SU-DHL-6 (cell line): ENCODE results near the gene OSGEP.
A peak's percentile ranks its signal among the peaks of the same experiment; 100 is the strongest.

Source experiments
- H2AFZ ChIP-seq: fragments of 200-600 bp; sonication (generic); 2 replicates; pipeline ENCODE4 v1.6.1; 2014; ENCODE audit warnings: low read depth, mild to moderate bottlenecking, moderate library complexity, mixed read lengths, antibody characterized with exemption, low read length; ENCODE audit not compliant: severe bottlenecking
- H3F3A ChIP-seq: fragments of 200-600 bp; shearing (Covaris generic); 2 replicates; pipeline ENCODE4 v1.6.0; 2016; ENCODE audit warnings: antibody characterized with exemption, mild to moderate bottlenecking; ENCODE audit not compliant: insufficient read depth
- H3K27ac ChIP-seq: fragments of 200-600 bp; sonication (generic); 2 replicates; pipeline ENCODE4 v1.5.1; 2016; ENCODE audit warnings: low read depth, mild to moderate bottlenecking, low read length, moderate library complexity, mixed read lengths
- H3K27me3 ChIP-seq: fragments of 200-600 bp; sonication (generic), shearing (Covaris generic); 2 replicates; pipeline ENCODE4 v1.6.0; 2014; ENCODE audit warnings: mild to moderate bottlenecking, low read length
- H3K36me3 ChIP-seq: fragments of 200-600 bp; sonication (generic); 2 replicates; pipeline ENCODE4 v1.6.1; 2014; ENCODE audit warnings: mild to moderate bottlenecking, low read length, mixed read lengths
- H3K4me2 ChIP-seq: fragments of 300-600, 200-600 bp; shearing (Covaris generic), sonication (generic); 2 replicates; pipeline ENCODE4 v1.6.0; 2014; ENCODE audit warnings: low read length, low read depth, mild to moderate bottlenecking; ENCODE audit not compliant: poor library complexity, severe bottlenecking
- H3K4me3 ChIP-seq: fragments of 200-600 bp; sonication (generic); 2 replicates; pipeline ENCODE4 v1.5.1; 2014; ENCODE audit warnings: antibody characterized with exemption, low read length, mild to moderate bottlenecking, mixed read lengths; ENCODE audit not compliant: insufficient read depth, poor library complexity, severe bottlenecking
- H3K79me2 ChIP-seq: fragments of 200-600 bp; sonication (generic); 2 replicates; pipeline ENCODE4 v1.6.1; 2014; ENCODE audit warnings: mild to moderate bottlenecking, low read length, moderate library complexity; ENCODE audit not compliant: insufficient read depth
- H3K9ac ChIP-seq: fragments of 200-600 bp; sonication (generic); 2 replicates; pipeline ENCODE4 v1.7.0; 2014; ENCODE audit warnings: mild to moderate bottlenecking, low read length
- H3K9me2 ChIP-seq: fragments of 200-600 bp; sonication (generic); replicated peaks from 2 replicates; pipeline ENCODE4 v1.6.1; 2014; ENCODE audit warnings: low read length; ENCODE audit not compliant: insufficient read depth
- H3K9me3 ChIP-seq: fragments of 200-600 bp; sonication (generic); 2 replicates; pipeline ENCODE4 v1.6.1; 2014; ENCODE audit warnings: low read length, mixed read lengths; ENCODE audit not compliant: insufficient read depth
- H4K20me1 ChIP-seq: fragments of 200-600 bp; sonication (generic); 2 replicates; pipeline ENCODE4 v1.6.1; 2014; ENCODE audit warnings: low read depth, mild to moderate bottlenecking, antibody characterized with exemption, low read length, moderate library complexity, mixed read lengths
- EZH2phosphoT487 ChIP-seq: fragments of 200-600 bp; sonication (generic), shearing (Covaris generic); conservative IDR thresholded peaks from 2 replicates; pipeline ENCODE4 v1.6.1; 2018; ENCODE audit warnings: mild to moderate bottlenecking, antibody characterized with exemption, low read length, moderate library complexity, mixed read lengths
- TF ChIP-seq, protein P1 (sequence below): fragments of 200-600 bp; sonication (generic); IDR thresholded peaks from one replicate; pipeline ENCODE4 v1.5.1; 2017; ENCODE audit warnings: antibody characterized with exemption, mild to moderate bottlenecking, low read length, moderate library complexity; ENCODE audit not compliant: insufficient read depth, poor library complexity, severe bottlenecking

Gene OSGEP

DNA sequence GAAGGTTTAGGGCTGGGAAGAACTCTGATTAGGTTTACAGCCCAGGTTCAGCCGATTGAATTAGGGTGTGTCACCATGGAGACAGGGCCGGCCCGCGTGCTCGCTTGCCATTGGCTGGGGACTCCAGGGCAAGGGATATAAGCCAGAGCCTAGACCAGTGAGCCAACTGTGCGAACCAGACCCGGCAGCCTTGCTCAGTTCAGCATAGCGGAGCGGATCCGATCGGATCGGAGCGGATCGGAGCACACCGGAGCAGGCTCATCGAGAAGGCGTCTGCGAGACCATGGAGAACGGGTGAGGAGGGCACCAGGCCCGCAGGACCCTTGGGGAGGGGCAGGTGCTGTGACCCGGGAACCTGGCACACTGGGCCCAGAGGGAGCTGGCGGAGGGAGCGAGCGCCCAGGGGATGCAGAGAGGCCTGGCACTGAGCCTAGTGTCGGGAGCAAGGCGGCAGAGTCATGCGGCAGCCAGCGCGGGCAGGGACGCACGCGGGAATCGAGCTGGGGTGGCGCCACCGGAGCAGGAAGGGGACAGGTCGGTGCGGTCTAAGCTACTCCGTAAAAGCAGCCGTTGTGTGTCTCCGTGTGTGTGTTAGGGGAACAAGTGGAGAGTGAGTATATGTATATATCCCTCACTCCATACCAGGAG lies 14.8 kb upstream of the OSGEP start, which contains the start of gene PNP:
PNP (plus strand) TSS at position 165 of the 648 bp plus-strand sequence; CDS start at position 284, 119 bp downstream.
- peaks cover 40% of the 10 kb centered on the region for H3K79me2 ChIP-seq

DNA sequence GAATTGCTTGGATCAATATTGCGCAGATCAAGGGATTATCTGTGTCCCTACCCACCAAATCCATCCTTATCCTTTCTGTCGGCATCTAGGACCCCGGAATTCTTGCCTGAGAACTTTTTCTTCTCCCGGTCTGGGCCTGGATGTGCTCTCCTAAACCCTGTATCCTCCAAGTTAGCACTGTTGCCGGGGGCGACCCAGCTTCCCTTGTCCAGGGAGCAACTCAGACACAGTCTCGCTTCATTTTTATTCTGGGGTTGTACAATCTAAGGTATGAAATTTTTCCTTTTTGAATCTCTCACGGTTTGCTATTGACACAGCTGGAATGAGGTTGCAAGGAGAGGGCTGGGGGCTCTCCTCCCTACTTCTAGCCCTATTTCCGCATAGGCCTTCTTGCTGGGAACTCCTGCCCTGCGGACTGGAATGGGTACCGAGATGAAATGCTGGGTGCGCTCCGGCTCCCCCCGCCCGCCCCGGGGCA lies 14.2 kb upstream of the OSGEP start:
- Histone ChIP-seq H3K9me2 (no peaks in the 10 kb centered on the region), H3K9ac (peak overlapping the region; percentile 89), H3K27ac (no peak overlapping the region), H4K20me1 (no peaks in the 10 kb centered on the region; the same call in 1 of the 2 replicates), H3K36me3 (peaks cover 8% of the 10 kb centered on the region; the same call in 1 of the 2 replicates), H3F3A (no peaks in the 10 kb centered on the region; the same call in 1 of the 2 replicates), H3K4me3 (peak overlapping the region; percentile 56), H3K79me2 (peaks cover 40% of the 10 kb centered on the region), H2AFZ (peak overlapping the region; percentile 73), H3K4me2 (peak overlapping the region; percentile 98), H3K9me3 (no peaks in the 10 kb centered on the region), H3K27me3 (no peaks in the 10 kb centered on the region)
- TF ChIP-seq, protein P1, sequence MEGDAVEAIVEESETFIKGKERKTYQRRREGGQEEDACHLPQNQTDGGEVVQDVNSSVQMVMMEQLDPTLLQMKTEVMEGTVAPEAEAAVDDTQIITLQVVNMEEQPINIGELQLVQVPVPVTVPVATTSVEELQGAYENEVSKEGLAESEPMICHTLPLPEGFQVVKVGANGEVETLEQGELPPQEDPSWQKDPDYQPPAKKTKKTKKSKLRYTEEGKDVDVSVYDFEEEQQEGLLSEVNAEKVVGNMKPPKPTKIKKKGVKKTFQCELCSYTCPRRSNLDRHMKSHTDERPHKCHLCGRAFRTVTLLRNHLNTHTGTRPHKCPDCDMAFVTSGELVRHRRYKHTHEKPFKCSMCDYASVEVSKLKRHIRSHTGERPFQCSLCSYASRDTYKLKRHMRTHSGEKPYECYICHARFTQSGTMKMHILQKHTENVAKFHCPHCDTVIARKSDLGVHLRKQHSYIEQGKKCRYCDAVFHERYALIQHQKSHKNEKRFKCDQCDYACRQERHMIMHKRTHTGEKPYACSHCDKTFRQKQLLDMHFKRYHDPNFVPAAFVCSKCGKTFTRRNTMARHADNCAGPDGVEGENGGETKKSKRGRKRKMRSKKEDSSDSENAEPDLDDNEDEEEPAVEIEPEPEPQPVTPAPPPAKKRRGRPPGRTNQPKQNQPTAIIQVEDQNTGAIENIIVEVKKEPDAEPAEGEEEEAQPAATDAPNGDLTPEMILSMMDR, result no peak
- no peak for TF ChIP-seq EZH2phosphoT487

More for the DNA sequence above, 14.8 kb upstream of the OSGEP start, which contains the start of gene PNP:
- Histone ChIP-seq H3K4me2 (peak within 1 kb of the TSS; percentile 98), H3K9ac (peak within 1 kb of the TSS; percentile 89), H2AFZ (peak within 1 kb of the TSS; percentile 73), H3K27me3 (no peaks in the 10 kb centered on the region), H3K9me2 (no peaks in the 10 kb centered on the region), H3K4me3 (peak within 1 kb of the TSS; percentile 56), H4K20me1 (no peaks in the 10 kb centered on the region; the same call in 1 of the 2 replicates), H3K9me3 (no peaks in the 10 kb centered on the region), H3F3A (no peaks in the 10 kb centered on the region; the same call in 1 of the 2 replicates), H3K36me3 (peaks cover 12% of the 10 kb centered on the region; the same call in 1 of the 2 replicates), H3K27ac (peak within 1 kb of the TSS; percentile 54)
- no peak for TF ChIP-seq EZH2phosphoT487
- TF ChIP-seq, protein P1, result no peak

DNA sequence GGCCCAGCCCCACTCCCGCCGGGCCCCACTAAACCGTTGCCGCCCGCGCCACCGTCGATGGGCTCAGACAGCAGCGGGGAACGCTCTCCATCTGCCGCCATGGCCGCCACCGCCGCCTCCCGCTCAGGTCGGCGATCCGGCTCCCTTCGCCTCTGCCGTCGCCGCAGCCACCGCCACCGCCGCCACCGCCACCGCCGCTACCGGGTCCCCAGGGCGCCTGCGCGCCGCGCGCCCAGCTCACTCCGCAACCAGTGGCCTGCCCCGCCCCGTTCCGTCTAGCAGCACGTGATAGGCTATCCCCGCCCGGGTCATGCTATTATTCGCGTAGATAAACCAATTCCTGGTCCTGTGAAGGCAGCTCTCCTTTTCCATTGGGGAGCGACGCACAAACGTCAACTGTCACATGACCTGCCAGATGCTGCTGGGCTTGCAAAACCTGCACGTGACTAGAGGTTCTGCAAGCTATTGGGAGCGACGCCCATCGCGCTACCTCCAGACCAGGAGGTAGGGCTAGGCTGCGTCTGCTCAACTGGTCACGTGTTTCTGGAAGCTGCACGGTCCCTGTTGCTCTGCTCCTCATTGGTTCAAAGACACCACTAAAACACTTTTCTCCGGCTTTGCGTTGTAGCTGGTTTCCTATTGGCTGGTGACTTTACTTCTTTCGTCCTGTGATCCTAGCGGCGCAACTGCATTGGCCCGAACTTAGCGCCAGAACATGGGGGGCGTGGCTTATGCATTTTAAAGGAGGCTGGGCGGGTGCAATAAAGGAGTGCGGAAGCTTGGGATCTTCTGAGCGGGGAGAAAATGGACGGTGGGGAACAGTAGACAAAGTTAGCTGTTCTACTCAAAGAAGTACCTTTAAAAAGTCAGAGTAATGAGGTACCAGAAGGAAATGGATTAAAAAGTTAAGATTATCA lies 6.9 kb upstream of the OSGEP start, which contains the start of gene PIP4P1:
PIP4P1 (minus strand) TSS at position 210 of the 917 bp plus-strand sequence; CDS start at position 101, 109 bp downstream.
- no peaks in the 10 kb centered on the region for H3K27me3 ChIP-seq
- peak within 1 kb of the TSS; percentile 85 for H3K27ac ChIP-seq
- peak within 1 kb of the TSS; percentile 25 for H2AFZ ChIP-seq
- H4K20me1 ChIP-seq, result no peaks in the 10 kb centered on the region; the same call in 1 of the 2 replicates
- no peaks in the 10 kb centered on the region for H3K9me2 ChIP-seq
- peak within 1 kb of the TSS; percentile 95 for H3K9ac ChIP-seq
- peaks cover 19% of the 10 kb centered on the region for H3K79me2 ChIP-seq
- H3F3A ChIP-seq, result peaks cover 35% of the 10 kb centered on the region
- TF ChIP-seq EZH2phosphoT487, result no peak
- TF ChIP-seq, protein P1, result no peak
- peaks cover 7% of the 10 kb centered on the region for H3K36me3 ChIP-seq
- H3K4me3 ChIP-seq, result peak within 1 kb of the TSS; percentile 76
- H3K4me2 ChIP-seq, result peak within 1 kb of the TSS; percentile 87
- H3K9me3 ChIP-seq, result no peaks in the 10 kb centered on the region; the same call in 1 of the 2 replicates
